Tibial artery (tissue), 4 donors: ENCODE results near the gene LPIN3.

Source experiments
- DNase-seq, 2 donors: peaks; one replicate each; pipeline ENCODE4 v3.0.0-alpha.2; 2019
- H3K27ac ChIP-seq, 2 donors: fragments of 200-600 bp; sonication (generic) in 1 of 2; 1 replicate in 1 of 2; 2 replicates in 1 of 2; pipeline ENCODE4 v1.5.1; 2018 to 2019; ENCODE audit warnings: mild to moderate bottlenecking in 1 of 2
- H3K27me3 ChIP-seq, 2 donors: fragments of 200-600 bp; sonication (generic) in 1 of 2; one replicate each; pipeline versions ENCODE4 v1.5.1 to v1.6.0; 2016 to 2019
- H3K36me3 ChIP-seq, 3 donors: fragments of 200-600 bp; sonication (generic) in 2 of 3; one replicate each; pipeline ENCODE4 v1.5.1; 2016 to 2019; ENCODE audit warnings: mild to moderate bottlenecking in 2 of 3
- H3K4me1 ChIP-seq, 4 donors: fragments of 200-600 bp; sonication (generic) in 2 of 4; 1 replicate in 3 of 4; 2 replicates in 1 of 4; pipeline ENCODE4 v1.5.1; 2016 to 2019
- H3K4me3 ChIP-seq, 2 donors: fragments of 200-600 bp; sonication (generic) in 1 of 2; 1 replicate in 1 of 2; 2 replicates in 1 of 2; pipeline ENCODE4 v1.5.1; 2018 to 2019; ENCODE audit warnings: mild to moderate bottlenecking in 2 of 2
- H3K9me3 ChIP-seq, 3 donors: fragments of 200-600 bp; sonication (generic) in 1 of 3; one replicate each; pipeline ENCODE4 v1.5.1; 2016 to 2019
- CTCF ChIP-seq, 2 experiments: fragments of 200-600 bp in 1 of 2; fragments of 450-650 bp in 1 of 2; IDR thresholded peaks; one replicate each; pipeline ENCODE4 v1.5.1; 2017 to 2019; ENCODE audit warnings: antibody characterized with exemption in 2 of 2, mild to moderate bottlenecking in 1 of 2, moderate library complexity in 1 of 2
- intact Hi-C: fragments of 100-400 bp; cut with DNase I; formaldehyde crosslinking; loops from one replicate; pipeline ENCODE4 v1.15.0; 2023; ENCODE audit warnings: low total_unique reads

LPIN3 gene

GRCh38 chr20:41352666-41353065 is 12.0 kb downstream of the LPIN3 start:
- no peak for DNase-seq
- no peaks in the 10 kb centered on the region for H3K9me3 ChIP-seq
- TF ChIP-seq CTCF (IDR thresholded peaks at IDR 0.05): no peak
- intact Hi-C loops: no loop called here
- no peak overlapping the region for H3K4me3 ChIP-seq
- no peak overlapping the region for H3K27ac ChIP-seq
- H3K4me1 ChIP-seq: peaks cover 0 to 6% (median 2%) of the 10 kb centered on the region in 4 donors
- H3K36me3 ChIP-seq: peaks cover 14 to 99% (median 52%) of the 10 kb centered on the region in 3 donors
- no peaks in the 10 kb centered on the region for H3K27me3 ChIP-seq

GRCh38 chr20:41353530-41353929 is 12.9 kb downstream of the LPIN3 start:
- H3K9me3 ChIP-seq: no peaks in the 10 kb centered on the region
- H3K27me3 ChIP-seq: no peaks in the 10 kb centered on the region
- H3K4me1 ChIP-seq: peaks cover 0 to 6% (median 2%) of the 10 kb centered on the region in 4 donors
- intact Hi-C loops: no loop called here
- TF ChIP-seq CTCF (IDR thresholded peaks at IDR 0.05): no peak
- peaks cover 19 to 99% (median 58%) of the 10 kb centered on the region in 3 donors for H3K36me3 ChIP-seq
- H3K4me3 ChIP-seq: no peak overlapping the region
- no peak for DNase-seq
- H3K27ac ChIP-seq: no peak overlapping the region

GRCh38 chr20:41355192-41355591 is 14.6 kb downstream of the LPIN3 start:
- intact Hi-C loops: no loop called here
- no peaks in the 10 kb centered on the region for H3K9me3 ChIP-seq
- no peaks in the 10 kb centered on the region for H3K27me3 ChIP-seq
- peaks cover 13 to 87% (median 50%) of the 10 kb centered on the region in 3 donors for H3K36me3 ChIP-seq
- H3K27ac ChIP-seq: no peak overlapping the region
- DNase-seq: no peak
- H3K4me1 ChIP-seq: peaks cover 0 to 6% (median 2%) of the 10 kb centered on the region in 4 donors
- no peak for TF ChIP-seq CTCF (IDR thresholded peaks at IDR 0.05)
- H3K4me3 ChIP-seq: no peak overlapping the region

GRCh38 chr20:41355598-41356203 is 15.1 kb downstream of the LPIN3 start:
- Histone ChIP-seq H3K27ac (no peak overlapping the region), H3K4me1 (peaks cover 0 to 6% (median 2%) of the 10 kb centered on the region in 4 donors), H3K4me3 (no peak overlapping the region), H3K9me3 (no peaks in the 10 kb centered on the region), H3K27me3 (no peaks in the 10 kb centered on the region), H3K36me3 (peaks cover 13 to 82% (median 47%) of the 10 kb centered on the region in 3 donors)
- no peak for DNase-seq
- no peak for TF ChIP-seq CTCF (IDR thresholded peaks at IDR 0.05)
- intact Hi-C loops: no loop called here

- H3K27ac ChIP-seq: no peak overlapping the region
- no peak for DNase-seq
- TF ChIP-seq CTCF (IDR thresholded peaks at IDR 0.05): no peak
- no peaks in the 10 kb centered on the region for H3K9me3 ChIP-seq
- no peak overlapping the region for H3K4me3 ChIP-seq
- peaks cover 13 to 69% (median 41%) of the 10 kb centered on the region in 3 donors for H3K36me3 ChIP-seq
- peaks cover 0 to 6% (median 2%) of the 10 kb centered on the region in 4 donors for H3K4me1 ChIP-seq
- intact Hi-C loops: no loop called here
- no peaks in the 10 kb centered on the region for H3K27me3 ChIP-seq
Observed at GRCh38 chr20:41356951-41357350, 16.3 kb downstream of the LPIN3 start.
